AG10803 (cell line): ENCODE data around the gene ZNF579.

ENCODE experiments used
- DNase-seq: peaks from one replicate; pipeline ENCODE4 v3.0.0; 2010; ENCODE audit warnings: low read depth
- H3K4me3 ChIP-seq: 2 replicates; pipeline ENCODE4 v1.5.1; 2011; ENCODE audit warnings: mild to moderate bottlenecking, low read length, control low read depth
- TF ChIP-seq, protein P1 (sequence below): conservative IDR thresholded peaks from 2 replicates; pipeline ENCODE4 v1.5.1; 2011; ENCODE audit warnings: mild to moderate bottlenecking, low read length, control low read depth, inconsistent platforms

ZNF579 gene

DNA sequence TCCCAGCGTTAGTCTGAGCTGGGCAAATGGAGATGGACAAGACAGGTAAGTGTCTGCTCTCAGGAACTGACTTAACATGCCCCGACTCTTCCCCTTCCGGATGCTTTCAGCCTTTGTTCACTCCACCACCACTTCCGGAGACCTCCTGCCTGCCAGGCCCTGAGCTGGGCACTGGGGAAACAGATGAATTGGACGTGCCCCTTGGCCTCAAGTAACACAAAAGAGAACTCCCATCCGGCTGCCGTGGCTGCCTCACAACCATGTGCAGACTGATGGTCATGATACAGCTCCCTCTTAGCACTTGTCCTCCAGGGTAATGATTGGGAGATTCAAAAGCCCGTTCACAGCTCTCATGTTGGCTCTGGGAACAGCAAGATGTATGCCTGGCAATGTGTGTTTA is 36.8 kb upstream of the ZNF579 start:
- H3K4me3 ChIP-seq = no peak overlapping the region
- no peak for DNase-seq
- TF ChIP-seq, protein P1, sequence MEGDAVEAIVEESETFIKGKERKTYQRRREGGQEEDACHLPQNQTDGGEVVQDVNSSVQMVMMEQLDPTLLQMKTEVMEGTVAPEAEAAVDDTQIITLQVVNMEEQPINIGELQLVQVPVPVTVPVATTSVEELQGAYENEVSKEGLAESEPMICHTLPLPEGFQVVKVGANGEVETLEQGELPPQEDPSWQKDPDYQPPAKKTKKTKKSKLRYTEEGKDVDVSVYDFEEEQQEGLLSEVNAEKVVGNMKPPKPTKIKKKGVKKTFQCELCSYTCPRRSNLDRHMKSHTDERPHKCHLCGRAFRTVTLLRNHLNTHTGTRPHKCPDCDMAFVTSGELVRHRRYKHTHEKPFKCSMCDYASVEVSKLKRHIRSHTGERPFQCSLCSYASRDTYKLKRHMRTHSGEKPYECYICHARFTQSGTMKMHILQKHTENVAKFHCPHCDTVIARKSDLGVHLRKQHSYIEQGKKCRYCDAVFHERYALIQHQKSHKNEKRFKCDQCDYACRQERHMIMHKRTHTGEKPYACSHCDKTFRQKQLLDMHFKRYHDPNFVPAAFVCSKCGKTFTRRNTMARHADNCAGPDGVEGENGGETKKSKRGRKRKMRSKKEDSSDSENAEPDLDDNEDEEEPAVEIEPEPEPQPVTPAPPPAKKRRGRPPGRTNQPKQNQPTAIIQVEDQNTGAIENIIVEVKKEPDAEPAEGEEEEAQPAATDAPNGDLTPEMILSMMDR = no peak

DNA sequence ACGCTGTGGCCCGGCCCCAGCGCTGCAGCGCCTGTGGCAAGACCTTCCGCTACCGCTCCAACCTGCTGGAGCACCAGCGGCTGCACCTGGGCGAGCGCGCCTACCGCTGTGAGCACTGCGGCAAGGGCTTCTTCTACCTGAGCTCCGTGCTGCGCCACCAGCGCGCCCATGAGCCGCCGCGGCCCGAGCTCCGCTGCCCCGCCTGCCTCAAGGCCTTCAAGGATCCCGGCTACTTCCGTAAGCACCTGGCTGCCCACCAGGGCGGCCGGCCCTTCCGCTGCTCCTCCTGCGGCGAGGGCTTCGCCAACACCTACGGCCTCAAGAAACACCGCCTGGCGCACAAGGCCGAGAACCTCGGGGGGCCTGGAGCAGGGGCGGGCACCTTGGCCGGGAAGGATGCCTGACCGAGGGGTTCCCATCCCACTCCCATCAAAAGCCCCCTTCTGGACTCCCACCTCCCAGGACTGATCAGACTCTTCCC is 35.8 kb upstream of the ZNF579 start:
- no peak for DNase-seq
- no peak overlapping the region for H3K4me3 ChIP-seq
- TF ChIP-seq, protein P1 = no peak

DNA sequence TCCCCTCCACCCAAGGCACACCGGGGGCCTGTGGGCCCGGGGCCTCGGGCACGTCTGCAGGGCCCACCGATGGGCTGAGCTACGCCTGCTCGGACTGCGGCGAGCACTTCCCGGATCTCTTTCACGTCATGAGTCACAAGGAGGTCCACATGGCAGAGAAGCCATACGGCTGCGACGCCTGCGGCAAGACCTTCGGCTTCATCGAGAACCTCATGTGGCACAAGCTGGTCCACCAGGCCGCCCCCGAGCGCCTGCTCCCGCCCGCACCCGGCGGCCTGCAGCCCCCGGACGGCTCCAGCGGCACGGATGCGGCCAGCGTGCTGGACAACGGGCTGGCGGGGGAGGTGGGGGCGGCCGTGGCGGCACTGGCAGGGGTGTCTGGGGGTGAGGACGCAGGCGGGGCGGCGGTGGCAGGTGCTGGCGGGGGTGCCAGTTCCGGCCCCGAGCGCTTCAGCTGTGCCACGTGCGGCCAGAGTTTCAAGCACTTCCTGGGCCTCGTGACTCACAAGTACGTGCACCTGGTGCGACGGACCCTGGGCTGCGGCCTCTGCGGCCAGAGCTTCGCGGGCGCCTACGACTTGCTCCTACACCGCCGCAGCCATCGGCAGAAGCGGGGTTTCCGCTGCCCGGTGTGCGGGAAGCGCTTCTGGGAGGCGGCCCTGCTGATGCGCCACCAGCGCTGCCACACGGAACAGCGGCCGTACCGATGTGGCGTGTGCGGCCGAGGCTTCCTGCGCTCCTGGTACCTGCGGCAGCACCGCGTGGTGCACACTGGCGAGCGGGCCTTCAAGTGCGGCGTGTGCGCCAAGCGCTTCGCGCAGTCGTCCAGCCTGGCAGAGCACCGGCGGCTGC is 35.1 kb upstream of the ZNF579 start:
- TF ChIP-seq, protein P1 = no peak
- H3K4me3 ChIP-seq = no peak overlapping the region
- DNase-seq = no peak

DNA sequence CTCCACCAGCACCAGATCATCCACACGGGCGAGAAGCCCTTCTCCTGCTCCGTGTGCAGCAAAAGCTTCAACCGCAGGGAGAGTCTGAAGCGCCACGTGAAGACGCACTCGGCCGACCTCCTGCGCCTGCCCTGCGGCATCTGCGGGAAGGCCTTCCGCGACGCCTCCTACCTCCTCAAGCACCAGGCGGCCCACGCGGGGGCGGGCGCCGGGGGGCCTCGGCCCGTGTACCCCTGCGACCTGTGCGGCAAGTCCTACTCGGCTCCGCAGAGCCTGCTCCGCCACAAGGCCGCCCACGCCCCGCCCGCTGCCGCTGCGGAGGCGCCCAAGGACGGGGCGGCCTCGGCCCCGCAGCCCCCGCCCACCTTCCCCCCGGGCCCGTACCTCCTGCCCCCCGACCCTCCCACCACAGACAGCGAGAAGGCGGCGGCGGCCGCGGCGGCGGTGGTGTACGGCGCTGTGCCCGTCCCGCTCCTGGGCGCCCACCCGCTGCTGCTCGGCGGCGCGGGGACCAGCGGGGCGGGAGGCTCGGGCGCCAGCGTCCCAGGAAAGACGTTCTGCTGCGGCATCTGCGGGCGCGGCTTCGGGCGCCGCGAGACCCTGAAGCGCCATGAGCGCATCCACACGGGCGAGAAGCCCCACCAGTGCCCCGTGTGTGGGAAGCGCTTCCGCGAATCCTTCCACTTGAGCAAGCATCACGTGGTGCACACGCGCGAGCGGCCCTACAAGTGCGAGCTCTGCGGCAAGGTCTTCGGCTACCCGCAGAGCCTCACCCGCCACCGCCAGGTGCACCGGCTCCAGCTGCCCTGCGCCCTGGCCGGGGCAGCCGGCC is 34.3 kb upstream of the ZNF579 start:
- DNase-seq = no peak
- no peak overlapping the region for H3K4me3 ChIP-seq
- TF ChIP-seq, protein P1 = no peak

DNA sequence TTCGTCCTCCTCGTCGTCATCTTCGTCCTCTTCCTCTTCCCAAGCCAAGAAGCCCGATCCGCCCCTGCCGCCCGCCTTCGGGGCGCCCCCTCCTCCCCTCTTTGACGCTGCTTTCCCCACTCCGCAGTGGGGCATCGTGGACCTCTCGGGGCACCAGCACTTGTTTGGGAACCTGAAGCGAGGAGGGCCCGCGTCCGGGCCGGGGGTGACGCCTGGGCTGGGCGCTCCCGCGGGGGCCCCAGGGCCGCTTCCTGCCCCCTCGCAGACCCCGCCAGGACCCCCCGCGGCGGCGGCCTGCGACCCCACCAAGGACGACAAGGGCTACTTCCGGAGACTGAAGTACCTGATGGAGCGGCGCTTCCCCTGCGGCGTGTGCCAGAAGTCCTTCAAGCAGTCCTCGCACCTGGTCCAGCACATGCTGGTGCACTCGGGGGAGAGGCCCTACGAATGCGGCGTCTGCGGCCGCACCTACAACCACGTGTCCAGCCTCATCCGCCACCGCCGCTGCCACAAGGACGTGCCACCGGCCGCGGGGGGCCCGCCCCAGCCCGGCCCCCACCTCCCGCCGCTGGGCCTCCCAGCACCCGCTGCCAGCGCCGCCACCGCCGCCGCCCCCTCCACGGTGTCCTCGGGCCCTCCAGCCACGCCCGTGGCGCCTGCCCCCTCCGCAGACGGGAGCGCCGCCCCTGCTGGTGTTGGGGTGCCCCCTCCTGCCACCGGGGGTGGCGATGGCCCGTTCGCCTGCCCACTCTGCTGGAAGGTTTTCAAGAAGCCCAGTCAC is 33.5 kb upstream of the ZNF579 start:
- H3K4me3 ChIP-seq = no peak overlapping the region
- TF ChIP-seq, protein P1 = no peak
- DNase-seq = no peak

DNA sequence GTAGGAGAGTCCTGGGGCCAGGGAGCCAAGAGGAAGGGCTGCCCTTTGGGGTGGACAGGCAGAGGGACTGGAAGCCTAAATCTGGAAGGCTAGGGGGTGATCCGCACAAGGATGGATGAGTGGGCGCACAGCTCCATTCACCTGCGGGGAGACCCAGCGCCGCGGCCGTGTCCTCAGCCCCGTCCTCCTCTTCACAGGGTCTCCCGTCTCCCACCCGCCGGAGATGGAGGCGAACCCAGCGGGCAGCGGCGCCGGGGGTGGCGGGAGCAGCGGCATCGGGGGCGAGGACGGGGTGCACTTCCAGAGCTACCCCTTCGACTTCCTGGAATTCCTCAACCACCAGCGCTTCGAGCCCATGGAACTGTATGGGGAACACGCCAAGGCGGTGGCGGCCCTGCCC is 32.7 kb upstream of the ZNF579 start:
- TF ChIP-seq, protein P1 = no peak
- H3K4me3 ChIP-seq = no peak overlapping the region
- no peak for DNase-seq
